Measurements from ENCODE around the gene LIPA.

GRCh38 chr10:89202033-89202425 is 49.5 kb downstream of the LIPA start:
- TF ChIP-seq NFIC (IDR thresholded peaks at IDR 0.05) (no peak), CTCF (IDR thresholded peaks at IDR 0.05 in 2 of 3, conservative IDR thresholded peaks at IDR 0.05 in 1 of 3; ENCODE audit: insufficient read depth in 2 of 3, low read depth in 1 of 3, low read length in 3 of 3) (no peak), E2F4 (CRISPR knock-in tag; IDR thresholded peaks at IDR 0.05; ENCODE audit: low read depth) (no peak), GABPB1 (CRISPR knock-in tag; IDR thresholded peaks at IDR 0.05) (no peak), ZNF830 (CRISPR knock-in tag; IDR thresholded peaks at IDR 0.05) (no peak), POLR2B (IDR thresholded peaks at IDR 0.05; ENCODE audit: low read depth, partially characterized antibody) (no peak), MAFF (IDR thresholded peaks at IDR 0.05; ENCODE audit: low read length) (no peak), MXD1 (CRISPR knock-in tag; IDR thresholded peaks at IDR 0.05; ENCODE audit: borderline replicate concordance, poor library complexity, severe bottlenecking) (no peak), MLX (CRISPR knock-in tag; conservative IDR thresholded peaks at IDR 0.05) (no peak), ZZZ3 (IDR thresholded peaks at IDR 0.05) (no peak), SMAD1 (IDR thresholded peaks at IDR 0.05; ENCODE audit: low read depth, low read length, partially characterized antibody) (no peak)

Measured in K562 (cell line).